Thoracic aorta (tissue), 2 donors: ENCODE results near the gene COL24A1. TPM values are rescaled to one million over a fixed set of nuclear protein-coding genes. Genes with fewer than 3 reads are reported as not detected.

Experiments
- ATAC-seq: fragments of 150-250 bp; one replicate; pipeline ENCODE4 v1.8.0; 2017; ENCODE audit warnings: low read depth; ENCODE audit not compliant: insufficient number of reproducible peaks, low FRiP score
- DNase-seq: peaks from one replicate; pipeline ENCODE4 v3.0.0-alpha.2; 2020; ENCODE audit warnings: low spot score
- H3K27ac ChIP-seq, 2 donors: fragments of 200-600 bp; sonication (generic); 1 replicate in 1 of 2; 2 replicates in 1 of 2; pipeline ENCODE4 v1.5.1; 2016; ENCODE audit warnings: mild to moderate bottlenecking in 2 of 2, moderate library complexity in 2 of 2
- H3K27me3 ChIP-seq: fragments of 200-600 bp; sonication (generic); replicated peaks from 2 replicates; pipeline ENCODE4 v1.6.0; 2016; ENCODE audit warnings: mild to moderate bottlenecking; ENCODE audit not compliant: insufficient read depth
- H3K36me3 ChIP-seq: fragments of 200-600 bp; sonication (generic); one replicate; pipeline ENCODE4 v1.5.1; 2016
- H3K4me1 ChIP-seq, 2 donors: fragments of 200-600 bp; sonication (generic); 1 replicate in 1 of 2; 2 replicates in 1 of 2; pipeline versions ENCODE4 v1.5.1 to v1.6.0; 2016; ENCODE audit warnings: low read depth in 2 of 2, mild to moderate bottlenecking in 1 of 2; ENCODE audit not compliant: control insufficient read depth in 1 of 2
- H3K4me3 ChIP-seq: fragments of 200-600 bp; sonication (generic); 2 replicates; pipeline ENCODE4 v1.5.1; 2016; ENCODE audit warnings: mild to moderate bottlenecking
- H3K9me3 ChIP-seq: fragments of 200-600 bp; sonication (generic); 2 replicates; pipeline ENCODE4 v1.5.1; 2016
- total RNA-seq, 2 donors: library from RNA; depleted of rRNA; stranded (reverse); fragments of >200 nt; gene quantifications; one replicate each; pipeline versions ENCODE4 v1.1.0 to v1.2.3, GENCODE V29; 2016
- TF ChIP-seq, protein P1 (sequence below): fragments of 200-600 bp; sonication (generic); IDR thresholded peaks from one replicate; pipeline ENCODE4 v1.5.1; 2019; ENCODE audit warnings: antibody characterized with exemption

The COL24A1 gene
- 1 to 10 TPM; 1.6 to 2.8 TPM for total RNA-seq

GRCh38 chr1:86156566-86157455, at the start of gene COL24A1:
TSS of gene COL24A1 (minus strand) at chr1:86156772. CDS start at chr1:86156396, 376 bp downstream.
- H3K4me1 ChIP-seq, result peaks cover 7 to 13% of the 10 kb centered on the region in 2 donors
- H3K4me3 ChIP-seq, result peak within 1 kb of the TSS; percentile 79
- no peaks in the 10 kb centered on the region for H3K9me3 ChIP-seq
- no peak within 1 kb of the TSS for H3K27ac ChIP-seq
- no peak for DNase-seq
- H3K27me3 ChIP-seq, result no peaks in the 10 kb centered on the region
- no peak for ATAC-seq
- TF ChIP-seq, protein P1, sequence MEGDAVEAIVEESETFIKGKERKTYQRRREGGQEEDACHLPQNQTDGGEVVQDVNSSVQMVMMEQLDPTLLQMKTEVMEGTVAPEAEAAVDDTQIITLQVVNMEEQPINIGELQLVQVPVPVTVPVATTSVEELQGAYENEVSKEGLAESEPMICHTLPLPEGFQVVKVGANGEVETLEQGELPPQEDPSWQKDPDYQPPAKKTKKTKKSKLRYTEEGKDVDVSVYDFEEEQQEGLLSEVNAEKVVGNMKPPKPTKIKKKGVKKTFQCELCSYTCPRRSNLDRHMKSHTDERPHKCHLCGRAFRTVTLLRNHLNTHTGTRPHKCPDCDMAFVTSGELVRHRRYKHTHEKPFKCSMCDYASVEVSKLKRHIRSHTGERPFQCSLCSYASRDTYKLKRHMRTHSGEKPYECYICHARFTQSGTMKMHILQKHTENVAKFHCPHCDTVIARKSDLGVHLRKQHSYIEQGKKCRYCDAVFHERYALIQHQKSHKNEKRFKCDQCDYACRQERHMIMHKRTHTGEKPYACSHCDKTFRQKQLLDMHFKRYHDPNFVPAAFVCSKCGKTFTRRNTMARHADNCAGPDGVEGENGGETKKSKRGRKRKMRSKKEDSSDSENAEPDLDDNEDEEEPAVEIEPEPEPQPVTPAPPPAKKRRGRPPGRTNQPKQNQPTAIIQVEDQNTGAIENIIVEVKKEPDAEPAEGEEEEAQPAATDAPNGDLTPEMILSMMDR, result no peak
- no peaks in the 10 kb centered on the region for H3K36me3 ChIP-seq

DNA sequence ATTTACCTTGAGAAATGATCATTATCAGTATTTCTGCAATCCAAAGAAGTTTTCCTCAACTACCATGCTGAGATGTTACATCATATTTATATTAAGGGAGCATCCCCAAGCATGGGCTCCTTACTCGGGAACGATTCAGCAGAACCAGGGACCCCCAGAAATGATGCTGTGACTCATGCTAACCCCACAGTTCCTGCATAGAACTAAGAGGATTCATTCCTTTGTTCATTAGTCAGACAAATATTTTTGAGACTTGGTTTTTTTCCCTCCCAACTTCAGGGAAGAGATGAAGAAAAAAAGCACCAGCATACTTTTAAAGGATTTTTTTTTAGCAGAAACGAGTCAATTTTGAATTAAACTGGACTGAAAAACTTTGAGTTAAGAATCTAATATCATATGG, 49.2 kb upstream of the COL24A1 start:
- Histone ChIP-seq H3K27me3 (no peaks in the 10 kb centered on the region), H3K9me3 (no peaks in the 10 kb centered on the region), H3K36me3 (no peaks in the 10 kb centered on the region), H3K4me3 (no peak overlapping the region), H3K4me1 (no peaks in the 10 kb centered on the region), H3K27ac (no peak overlapping the region)
- ATAC-seq (no peak), DNase-seq (no peak)
- TF ChIP-seq, protein P1, result no peak

- Histone ChIP-seq H3K36me3 (no peaks in the 10 kb centered on the region), H3K27ac (no peak overlapping the region), H3K9me3 (no peaks in the 10 kb centered on the region), H3K4me3 (no peak overlapping the region), H3K4me1 (no peaks in the 10 kb centered on the region), H3K27me3 (no peaks in the 10 kb centered on the region)
- no peak for DNase-seq
- TF ChIP-seq, protein P1, result no peak
- no peak for ATAC-seq
Measured at GRCh38 chr1:86202552-86203340, 46.2 kb upstream of the COL24A1 start.

GRCh38 chr1:86201311-86201710, 44.7 kb upstream of the COL24A1 start:
- no peaks in the 10 kb centered on the region for H3K4me1 ChIP-seq
- H3K36me3 ChIP-seq, result no peaks in the 10 kb centered on the region
- H3K27ac ChIP-seq, result no peak overlapping the region
- H3K4me3 ChIP-seq, result no peak overlapping the region
- no peaks in the 10 kb centered on the region for H3K27me3 ChIP-seq
- ATAC-seq, result no peak
- TF ChIP-seq, protein P1, result no peak
- DNase-seq, result no peak
- no peaks in the 10 kb centered on the region for H3K9me3 ChIP-seq

DNA sequence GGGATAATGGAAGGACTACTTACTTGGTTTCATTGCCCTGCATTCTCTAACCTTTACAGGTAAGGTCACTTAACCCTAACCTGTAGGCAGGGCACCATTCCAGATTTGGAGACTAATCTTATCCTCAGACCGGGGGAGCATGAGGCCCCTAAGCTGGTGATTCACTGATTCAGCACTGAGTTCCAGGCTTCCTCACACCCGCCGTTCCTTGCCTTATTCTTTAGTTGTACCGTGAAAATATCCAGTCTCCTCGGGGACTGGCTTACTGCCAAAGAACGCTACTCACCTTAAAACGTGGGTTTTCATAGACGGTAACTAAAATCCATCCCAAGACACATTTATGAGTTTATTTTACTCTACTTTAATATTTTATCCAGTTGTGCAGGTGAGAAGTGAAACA, 44.3 kb upstream of the COL24A1 start:
- H3K4me1 ChIP-seq, result no peaks in the 10 kb centered on the region
- H3K27ac ChIP-seq, result no peak overlapping the region
- H3K36me3 ChIP-seq, result no peaks in the 10 kb centered on the region
- no peak for DNase-seq
- ATAC-seq, result no peak
- H3K4me3 ChIP-seq, result no peak overlapping the region
- no peaks in the 10 kb centered on the region for H3K9me3 ChIP-seq
- TF ChIP-seq, protein P1, result no peak
- no peaks in the 10 kb centered on the region for H3K27me3 ChIP-seq
